Activated naive CD4-positive, alpha-beta T cell treated with anti-CD3 and anti-CD28 coated beads for 36 hours (primary cell): ENCODE results near the gene RMI2. TPM values are rescaled to one million over a fixed set of nuclear protein-coding genes. Genes with fewer than 3 reads are reported as not detected.
"Not testable (repeated sequence)": the region's sequence is repeated elsewhere in the genome, so short reads cannot be mapped to it uniquely, and the experiment has no call there.

Experiments used
- CTCF ChIA-PET: fragments of 350-600 bp; sonication (Branson Sonifier 250); formaldehyde crosslinking; loops from one replicate; lab custom pipeline; 2021; ENCODE audit warnings: antibody characterized with exemption; lab: Charles Lee
- DNase-seq: peaks from one replicate; pipeline ENCODE4 v3.0.0-alpha.2; 2020
- H3K27ac Mint-ChIP-seq: one replicate; pipeline ENCODE4 v1.8.0; 2021; ENCODE audit warnings: mild to moderate bottlenecking, mixed read lengths
- H3K27me3 Mint-ChIP-seq: one replicate; pipeline ENCODE4 v1.8.0; 2021; ENCODE audit warnings: low read depth, mixed read lengths
- H3K36me3 Mint-ChIP-seq: one replicate; pipeline ENCODE4 v1.8.0; 2021; ENCODE audit warnings: low read depth, mixed read lengths
- H3K4me1 Mint-ChIP-seq: one replicate; pipeline ENCODE4 v1.8.0; 2021; ENCODE audit warnings: low read depth, mixed read lengths
- H3K4me3 Mint-ChIP-seq: one replicate; pipeline ENCODE4 v1.8.0; 2021; ENCODE audit warnings: mild to moderate bottlenecking, moderate library complexity, mixed read lengths
- H3K9me3 Mint-ChIP-seq: one replicate; pipeline ENCODE4 v1.8.0; 2021; ENCODE audit warnings: mixed read lengths
- intact Hi-C: fragments of 100-400 bp; cut with micrococcal nuclease; formaldehyde crosslinking; loops from one replicate; pipeline ENCODE4 v1.15.1; 2023
- total RNA-seq, 2 experiments: library from RNA; stranded (reverse); gene quantifications; one replicate each; pipeline ENCODE4 v1.2.3, GENCODE V29; 2021

The RMI2 gene
- total RNA-seq: 10 to 100 TPM; 82.8 to 86.2 TPM

DNA sequence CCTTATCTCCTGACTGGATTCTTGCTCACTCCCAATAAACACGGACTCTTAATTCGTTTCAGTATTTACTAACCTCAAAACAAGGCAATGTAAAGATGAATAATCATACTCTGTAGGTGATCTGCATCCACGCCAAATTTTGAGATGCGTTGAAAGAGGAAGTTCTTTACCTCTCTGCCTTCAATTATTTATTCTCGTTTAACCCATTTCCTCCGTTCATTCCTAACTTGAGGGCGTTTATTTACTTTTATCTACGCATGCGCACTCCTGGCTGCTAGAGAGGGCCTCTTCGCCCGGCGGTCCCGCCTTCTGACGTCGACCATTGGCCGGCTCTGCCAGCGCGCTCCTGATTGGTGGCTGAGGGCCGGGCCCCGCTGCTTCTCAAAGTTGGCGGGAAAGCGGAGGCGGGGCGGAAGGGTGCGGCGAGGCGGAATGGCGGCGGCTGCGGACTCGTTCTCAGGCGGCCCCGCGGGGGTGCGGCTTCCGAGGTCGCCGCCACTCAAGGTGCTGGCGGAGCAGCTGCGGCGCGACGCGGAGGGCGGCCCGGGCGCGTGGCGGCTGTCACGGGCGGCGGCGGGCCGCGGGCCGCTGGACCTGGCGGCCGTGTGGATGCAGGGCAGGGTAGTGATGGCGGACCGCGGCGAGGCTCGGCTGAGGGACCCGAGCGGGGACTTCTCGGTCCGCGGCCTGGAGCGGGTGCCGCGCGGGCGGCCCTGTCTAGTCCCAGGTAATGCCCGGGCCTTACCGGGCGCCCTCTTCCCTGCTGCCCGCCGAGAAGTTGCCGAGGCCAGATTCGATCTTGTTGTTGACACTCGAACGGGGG, at the start of gene RMI2:
TSS of gene RMI2 (plus strand) at position 420 of the 823 bp plus-strand sequence. CDS start at position 433, 13 bp downstream.
- Mint-ChIP-seq H3K27me3 (no peaks in the 10 kb centered on the region), H3K4me3 (peak within 1 kb of the TSS; percentile 90), H3K9me3 (no peaks in the 10 kb centered on the region), H3K36me3 (peaks cover 20% of the 10 kb centered on the region), H3K27ac (peak within 1 kb of the TSS; percentile 83), H3K4me1 (peaks cover 46% of the 10 kb centered on the region)
- CTCF ChIA-PET: interaction anchor here (2.3 kb wide), 1 partner anchor 11 kb away, joined by 9 read pairs; no protein-coding TSS in a partner anchor
- intact Hi-C loops: loop anchor here (1.0 to 2.0 kb wide), 4 partner anchors 9 to 357 kb away; no protein-coding TSS in a partner anchor
- peak; percentile 98 for DNase-seq

GRCh38 chr16:11295672-11296071, 49.6 kb upstream of the RMI2 start:
- no peak overlapping the region for H3K27ac Mint-ChIP-seq
- H3K4me3 Mint-ChIP-seq: no peak overlapping the region
- no peaks in the 10 kb centered on the region for H3K27me3 Mint-ChIP-seq
- CTCF ChIA-PET: no interaction called here
- DNase-seq: no peak
- H3K9me3 Mint-ChIP-seq: no peaks in the 10 kb centered on the region
- peaks cover 27% of the 10 kb centered on the region for H3K4me1 Mint-ChIP-seq
- intact Hi-C loops: loop anchor here (2.0 kb wide), 1 partner anchor 59 kb away; no protein-coding TSS in a partner anchor
- H3K36me3 Mint-ChIP-seq: no peaks in the 10 kb centered on the region

GRCh38 chr16:11296351-11296705, 48.9 kb upstream of the RMI2 start:
- Mint-ChIP-seq H3K36me3 (no peaks in the 10 kb centered on the region), H3K9me3 (no peaks in the 10 kb centered on the region), H3K27me3 (no peaks in the 10 kb centered on the region), H3K27ac (no peak overlapping the region), H3K4me1 (peaks cover 27% of the 10 kb centered on the region), H3K4me3 (no peak overlapping the region)
- DNase-seq: no peak
- CTCF ChIA-PET: interaction anchor here (0.9 to 2.1 kb wide), 4 partner anchors 10 to 348 kb away, joined by 4 to 6 read pairs (median 4); no protein-coding TSS in a partner anchor
- intact Hi-C loops: loop anchor here (2.0 kb wide), 1 partner anchor 58 kb away; no protein-coding TSS in a partner anchor

DNA sequence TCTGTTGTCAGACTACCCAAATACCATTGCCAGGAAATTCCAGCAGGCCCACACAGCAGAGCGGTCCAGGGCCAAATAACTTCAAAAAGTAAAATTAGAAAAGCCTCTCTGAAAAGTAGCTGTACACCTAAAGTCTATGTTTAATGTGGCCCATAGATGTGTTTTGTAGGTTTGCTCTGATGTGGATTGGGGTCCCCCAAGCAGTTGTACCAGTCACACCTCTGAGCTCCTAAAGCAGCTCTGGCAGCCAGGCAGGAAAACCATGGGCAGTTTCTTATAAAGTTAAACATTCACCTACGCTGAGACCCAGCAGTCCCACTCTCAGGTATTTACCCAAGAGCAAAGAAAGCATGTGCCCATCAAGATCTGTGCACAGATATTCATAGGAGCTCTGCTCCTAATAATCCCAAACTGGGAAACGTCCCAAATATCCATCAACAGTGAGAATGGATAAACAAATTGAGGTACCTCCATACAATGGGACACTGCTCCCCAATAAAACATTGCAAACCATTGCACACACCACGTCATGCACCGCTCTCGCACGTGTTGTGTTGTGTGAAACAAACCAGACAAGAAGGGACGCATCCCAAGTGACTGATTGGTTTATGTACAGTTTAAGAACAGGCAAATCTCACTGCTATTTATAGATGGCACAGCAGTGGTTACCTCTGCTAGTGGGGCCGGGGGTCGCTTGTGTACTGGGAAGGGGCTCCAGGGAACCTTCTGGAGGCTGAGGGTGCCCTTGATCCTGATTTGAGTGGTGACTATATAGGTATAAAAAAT, 48.4 kb upstream of the RMI2 start:
- Mint-ChIP-seq H3K36me3 (no peaks in the 10 kb centered on the region), H3K27me3 (no peaks in the 10 kb centered on the region), H3K4me3 (no peak overlapping the region), H3K9me3 (no peaks in the 10 kb centered on the region), H3K27ac (peak overlapping the region; percentile 0), H3K4me1 (peaks cover 27% of the 10 kb centered on the region)
- intact Hi-C loops: loop anchor here (1.0 to 2.0 kb wide), 4 partner anchors 11 to 58 kb away; no protein-coding TSS in a partner anchor
- no peak for DNase-seq
- CTCF ChIA-PET: interaction anchor here (0.8 to 2.3 kb wide), 10 partner anchors 11 to 348 kb away, joined by 3 to 8 read pairs (median 4); partner anchors contain the start of gene SOCS1

GRCh38 chr16:11297492-11298142, 47.6 kb upstream of the RMI2 start:
- CTCF ChIA-PET: interaction anchor here (0.6 to 2.3 kb wide), 17 partner anchors 12 to 349 kb away, joined by 3 to 8 read pairs (median 4); partner anchors contain the start of gene SOCS1
- H3K27ac Mint-ChIP-seq: peak overlapping the region; percentile 0
- H3K4me3 Mint-ChIP-seq: peak overlapping the region; percentile 49
- intact Hi-C loops: loop anchor here (1.0 to 2.0 kb wide), 4 partner anchors 11 to 57 kb away; no protein-coding TSS in a partner anchor
- no peaks in the 10 kb centered on the region for H3K36me3 Mint-ChIP-seq
- peaks cover 27% of the 10 kb centered on the region for H3K4me1 Mint-ChIP-seq
- H3K27me3 Mint-ChIP-seq: no peaks in the 10 kb centered on the region
- DNase-seq: peak; percentile 78
- no peaks in the 10 kb centered on the region for H3K9me3 Mint-ChIP-seq

DNA sequence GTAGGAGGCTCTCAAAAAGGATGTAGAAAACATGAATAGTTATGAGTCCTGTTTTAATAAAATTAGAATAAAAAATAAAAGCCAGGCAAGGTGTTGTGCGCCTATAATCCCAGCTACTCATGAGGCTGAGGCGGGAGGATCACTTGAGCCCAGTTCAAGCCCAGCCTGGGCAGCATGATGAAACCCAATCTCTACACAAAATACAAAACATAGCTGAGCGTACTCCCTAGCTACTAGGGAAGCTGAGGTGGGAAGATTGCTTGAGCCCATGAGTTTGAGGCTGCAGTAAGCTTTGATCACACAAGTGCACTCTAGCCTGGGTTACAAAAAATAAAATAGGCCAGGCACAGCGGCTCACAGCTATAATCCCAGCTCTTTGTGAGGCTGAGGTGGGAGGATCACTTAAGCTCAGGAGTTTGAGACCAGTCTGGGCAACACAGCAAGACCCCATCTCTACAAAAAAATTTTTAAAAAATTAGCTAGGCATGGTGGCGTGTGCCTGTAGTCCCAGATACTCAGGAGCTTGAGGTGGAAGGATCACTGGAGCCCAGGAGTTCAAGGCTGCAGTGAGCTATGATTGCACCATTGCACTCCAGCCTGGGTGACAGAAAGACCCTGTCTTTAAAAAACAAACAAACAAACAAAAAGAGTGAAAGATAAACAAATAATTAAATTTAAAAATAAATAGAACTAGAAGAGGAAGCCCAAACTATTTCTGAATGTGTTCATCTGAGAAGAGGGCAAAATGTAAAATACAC, 46.9 kb upstream of the RMI2 start:
- Mint-ChIP-seq H3K27ac (peak overlapping the region; percentile 0), H3K36me3 (no peaks in the 10 kb centered on the region), H3K9me3 (no peaks in the 10 kb centered on the region), H3K4me1 (peaks cover 27% of the 10 kb centered on the region), H3K4me3 (no peak overlapping the region), H3K27me3 (no peaks in the 10 kb centered on the region)
- CTCF ChIA-PET: interaction anchor here (0.6 to 2.3 kb wide), 13 partner anchors 12 to 334 kb away, joined by 3 to 8 read pairs (median 4); partner anchors contain the start of gene SOCS1
- intact Hi-C loops: no loop called here
- no peak for DNase-seq

DNA sequence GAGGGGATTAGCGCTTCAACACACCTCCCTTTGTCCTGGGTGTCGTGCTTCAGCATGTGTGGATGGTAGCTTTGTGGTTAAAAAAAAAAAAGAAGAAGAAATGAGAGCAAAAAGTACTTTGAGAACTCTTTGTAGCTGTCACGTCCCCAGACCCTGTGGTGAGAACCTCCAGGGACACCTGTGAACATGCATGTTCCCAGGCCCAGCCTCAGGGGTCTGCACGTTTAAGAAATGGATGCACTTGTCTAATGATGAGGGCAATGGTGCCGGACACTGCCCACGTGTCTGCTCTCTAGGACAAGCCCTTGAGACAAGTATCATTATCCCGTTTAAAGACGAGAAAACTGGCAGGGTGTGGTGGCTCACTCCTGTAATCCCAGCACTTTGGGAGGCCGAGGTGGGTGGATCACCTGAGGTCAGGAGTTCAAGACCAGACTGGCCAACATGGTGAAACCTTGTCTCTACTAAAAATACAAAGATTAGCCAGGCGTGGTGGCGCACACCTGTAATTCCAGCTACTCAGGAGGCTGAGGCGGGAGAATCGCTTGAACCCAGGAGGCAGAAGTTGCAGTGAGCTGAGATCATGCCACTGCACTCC, 46.2 kb upstream of the RMI2 start:
- DNase-seq, H3K27ac Mint-ChIP-seq, H3K9me3 Mint-ChIP-seq, H3K4me3 Mint-ChIP-seq, H3K36me3 Mint-ChIP-seq, intact Hi-C loops, H3K27me3 Mint-ChIP-seq: not testable (repeated sequence)
- CTCF ChIA-PET: interaction anchor here (0.6 to 2.3 kb wide), 5 partner anchors 9 to 335 kb away, joined by 3 to 8 read pairs (median 5); partner anchors contain the start of gene SOCS1
- H3K4me1 Mint-ChIP-seq: peaks cover 27% of the 10 kb centered on the region

DNA sequence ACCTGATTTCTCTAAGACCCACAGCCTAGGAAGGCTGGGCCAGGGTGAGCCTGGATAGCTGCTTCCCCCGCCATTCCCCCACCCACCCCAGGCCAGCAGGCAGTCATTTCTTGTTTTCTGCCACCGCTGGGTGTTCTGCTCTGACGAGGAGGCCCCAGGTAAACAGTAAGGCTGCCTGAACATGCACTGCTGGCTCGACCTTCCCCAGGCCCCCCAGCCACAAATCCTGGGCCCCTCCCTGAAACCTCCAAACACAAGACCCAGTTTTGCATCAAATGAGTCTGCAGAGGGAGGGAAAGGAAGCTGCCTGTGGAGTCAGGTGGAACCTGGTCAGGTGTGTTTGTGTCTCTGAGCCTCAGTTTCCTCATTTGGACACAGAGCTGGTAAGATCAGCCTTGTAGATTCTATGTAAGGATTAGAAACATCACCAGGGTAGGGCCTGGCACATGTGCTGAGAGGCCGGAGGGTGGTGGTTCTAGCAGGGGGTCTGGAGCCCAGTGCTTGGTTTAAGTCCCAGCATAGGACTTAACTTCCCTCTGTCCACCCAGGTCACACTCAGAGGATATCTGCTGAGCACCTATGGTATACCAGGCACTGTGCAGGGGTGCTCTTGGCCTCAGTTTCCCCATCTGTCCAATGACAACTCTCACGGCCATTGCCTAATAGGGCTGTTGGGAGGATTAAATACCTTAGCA, 45.2 kb upstream of the RMI2 start:
- DNase-seq: no peak
- no peak overlapping the region for H3K27ac Mint-ChIP-seq
- CTCF ChIA-PET: no interaction called here
- peaks cover 27% of the 10 kb centered on the region for H3K4me1 Mint-ChIP-seq
- H3K36me3 Mint-ChIP-seq: no peaks in the 10 kb centered on the region
- no peaks in the 10 kb centered on the region for H3K27me3 Mint-ChIP-seq
- H3K4me3 Mint-ChIP-seq: no peak overlapping the region
- intact Hi-C loops: no loop called here
- no peaks in the 10 kb centered on the region for H3K9me3 Mint-ChIP-seq

DNA sequence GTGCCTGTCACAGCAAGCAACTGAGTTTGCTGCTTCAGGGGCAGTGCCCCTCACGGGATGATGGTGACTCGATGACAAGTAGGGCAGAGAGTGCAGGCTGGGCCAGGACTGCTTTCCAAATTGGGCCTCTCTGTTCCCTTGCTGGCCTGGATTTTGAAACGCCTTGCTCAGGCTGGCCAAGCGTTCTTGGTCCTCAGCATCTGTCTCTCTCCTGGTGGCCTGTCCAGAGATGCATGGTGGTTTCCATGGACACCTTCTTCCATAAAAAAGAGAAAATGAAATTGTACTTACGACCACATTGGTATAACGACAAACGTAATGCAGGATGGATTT, 44.7 kb upstream of the RMI2 start:
- no peak for DNase-seq
- H3K27me3 Mint-ChIP-seq: no peaks in the 10 kb centered on the region
- intact Hi-C loops: no loop called here
- no peaks in the 10 kb centered on the region for H3K36me3 Mint-ChIP-seq
- no peak overlapping the region for H3K4me3 Mint-ChIP-seq
- peaks cover 27% of the 10 kb centered on the region for H3K4me1 Mint-ChIP-seq
- H3K27ac Mint-ChIP-seq: no peak overlapping the region
- H3K9me3 Mint-ChIP-seq: no peaks in the 10 kb centered on the region
- CTCF ChIA-PET: no interaction called here

DNA sequence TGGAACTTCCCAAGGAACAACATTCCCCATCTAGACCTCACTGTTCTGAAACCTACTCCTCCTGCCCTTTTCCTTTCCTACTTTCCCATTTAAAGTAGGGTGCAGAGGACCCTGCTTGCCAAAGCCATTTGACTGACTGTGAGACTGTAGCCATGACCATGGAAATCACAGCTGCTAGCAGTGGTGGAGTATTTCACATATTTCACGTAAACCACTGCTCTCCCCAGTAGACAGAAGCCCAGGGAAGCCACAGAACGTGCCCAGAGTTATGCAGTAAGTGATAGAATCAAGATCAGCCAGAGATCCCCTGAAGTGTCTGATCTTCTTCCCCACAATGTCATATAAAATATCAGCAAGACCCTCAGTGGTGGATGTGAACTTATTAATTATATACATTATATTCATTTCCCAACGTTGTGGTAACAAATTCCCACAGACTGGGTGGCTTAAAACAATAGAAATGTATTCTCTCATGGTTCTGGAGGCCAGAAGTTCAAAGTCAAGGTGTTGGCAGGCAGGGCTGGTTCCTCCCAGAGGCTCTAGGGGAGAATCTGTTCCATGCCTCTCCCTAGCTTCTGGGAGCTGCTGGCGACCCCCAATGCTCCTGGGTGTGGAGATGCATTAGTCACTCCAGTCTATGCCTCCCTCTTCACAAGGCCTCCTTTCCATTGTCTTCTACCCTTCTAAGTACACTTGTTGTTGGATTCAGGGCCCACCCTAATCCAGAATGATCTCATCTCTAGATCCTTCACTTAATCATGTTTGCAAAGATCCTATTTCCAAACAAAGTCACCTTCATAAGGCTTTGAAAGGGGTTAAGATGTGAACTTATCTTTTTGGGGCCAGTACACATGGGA, 43.4 kb upstream of the RMI2 start:
- no peaks in the 10 kb centered on the region for H3K36me3 Mint-ChIP-seq
- CTCF ChIA-PET: interaction anchor here (1.1 kb wide), 1 partner anchor 46 kb away, joined by 3 read pairs; the partner anchor contains the start of gene SOCS1
- H3K4me3 Mint-ChIP-seq: no peak overlapping the region

More for the DNA sequence above, 43.4 kb upstream of the RMI2 start:
- Mint-ChIP-seq H3K27ac (no peak overlapping the region), H3K27me3 (no peaks in the 10 kb centered on the region), H3K4me1 (peaks cover 22% of the 10 kb centered on the region), H3K9me3 (no peaks in the 10 kb centered on the region)
- no peak for DNase-seq
- intact Hi-C loops: no loop called here
